Measurements from ENCODE around the gene CPXM2.

The CPXM2 gene

GRCh38 chr10:123788981-123789380, 102.6 kb downstream of the CPXM2 start:
- H3K4me3 ChIP-seq (ENCODE audit: low read depth in 1 of 2, low read length in 2 of 2), result no peak overlapping the region
- no peak overlapping the region for H3K27ac ChIP-seq (ENCODE audit: low read depth, low read length)
- H3K27me3 ChIP-seq (ENCODE audit: control insufficient read depth in 1 of 2, insufficient read depth in 2 of 2, low read length in 2 of 2), result no peaks in the 10 kb centered on the region
- H3K4me1 ChIP-seq (ENCODE audit: insufficient read depth, low read length), result peaks cover 4% of the 10 kb centered on the region
- no peak overlapping the region for H3K9ac ChIP-seq (ENCODE audit: low read length)
- no peaks in the 10 kb centered on the region for H3K9me3 ChIP-seq (ENCODE audit: low read length)
- peaks cover 35% of the 10 kb centered on the region for H3K36me3 ChIP-seq (ENCODE audit: insufficient read depth, low read length)

- peaks cover 13% of the 10 kb centered on the region for H3K4me1 ChIP-seq (ENCODE audit: insufficient read depth, low read length)
- no peak overlapping the region for H3K27ac ChIP-seq (ENCODE audit: low read depth, low read length)
- no peaks in the 10 kb centered on the region for H3K9me3 ChIP-seq (ENCODE audit: low read length)
- H3K9ac ChIP-seq (ENCODE audit: low read length), result no peak overlapping the region
- H3K27me3 ChIP-seq (ENCODE audit: control insufficient read depth in 1 of 2, insufficient read depth in 2 of 2, low read length in 2 of 2), result no peaks in the 10 kb centered on the region
- H3K4me3 ChIP-seq (ENCODE audit: low read depth in 1 of 2, low read length in 2 of 2), result no peak overlapping the region
- peaks cover 31% of the 10 kb centered on the region for H3K36me3 ChIP-seq (ENCODE audit: insufficient read depth, low read length)
Measured at GRCh38 chr10:123787566-123787965, 104.0 kb downstream of the CPXM2 start.

- Histone ChIP-seq H3K9me3 (ENCODE audit: low read length) (no peaks in the 10 kb centered on the region), H3K27me3 (ENCODE audit: control insufficient read depth in 1 of 2, insufficient read depth in 2 of 2, low read length in 2 of 2) (no peaks in the 10 kb centered on the region), H3K27ac (ENCODE audit: low read depth, low read length) (no peak overlapping the region), H3K4me3 (ENCODE audit: low read depth in 1 of 2, low read length in 2 of 2) (no peak overlapping the region), H3K36me3 (ENCODE audit: insufficient read depth, low read length) (peaks cover 27% of the 10 kb centered on the region), H3K9ac (ENCODE audit: low read length) (no peak overlapping the region), H3K4me1 (ENCODE audit: insufficient read depth, low read length) (peaks cover 13% of the 10 kb centered on the region)
Measured at GRCh38 chr10:123786896-123787295, 104.7 kb downstream of the CPXM2 start.

DNA sequence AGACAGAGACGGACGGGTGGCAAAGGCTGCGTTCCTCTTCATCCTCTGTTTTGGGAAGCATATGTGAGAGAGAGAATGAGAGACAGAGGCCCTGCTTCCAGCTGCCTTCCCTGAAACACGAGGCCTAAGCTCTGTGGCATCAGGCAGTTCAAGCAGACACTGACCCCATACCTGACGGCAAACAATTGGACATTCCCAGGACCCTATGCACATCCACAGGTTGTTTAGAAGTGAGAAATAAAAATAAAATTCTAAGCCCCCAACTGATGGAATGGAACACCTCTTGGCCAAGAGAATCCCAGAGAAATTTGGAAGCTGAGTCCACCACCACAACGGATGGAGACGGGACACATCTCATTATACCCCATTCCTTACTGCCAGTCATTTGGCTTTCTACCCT, 105.3 kb downstream of the CPXM2 start:
- Histone ChIP-seq H3K27ac (ENCODE audit: low read depth, low read length) (no peak overlapping the region), H3K9ac (ENCODE audit: low read length) (no peak overlapping the region), H3K9me3 (ENCODE audit: low read length) (no peaks in the 10 kb centered on the region), H3K27me3 (ENCODE audit: control insufficient read depth in 1 of 2, insufficient read depth in 2 of 2, low read length in 2 of 2) (no peaks in the 10 kb centered on the region), H3K4me3 (ENCODE audit: low read depth in 1 of 2, low read length in 2 of 2) (no peak overlapping the region), H3K36me3 (ENCODE audit: insufficient read depth, low read length) (peaks cover 23% of the 10 kb centered on the region), H3K4me1 (ENCODE audit: insufficient read depth, low read length) (peaks cover 13% of the 10 kb centered on the region)

DNA sequence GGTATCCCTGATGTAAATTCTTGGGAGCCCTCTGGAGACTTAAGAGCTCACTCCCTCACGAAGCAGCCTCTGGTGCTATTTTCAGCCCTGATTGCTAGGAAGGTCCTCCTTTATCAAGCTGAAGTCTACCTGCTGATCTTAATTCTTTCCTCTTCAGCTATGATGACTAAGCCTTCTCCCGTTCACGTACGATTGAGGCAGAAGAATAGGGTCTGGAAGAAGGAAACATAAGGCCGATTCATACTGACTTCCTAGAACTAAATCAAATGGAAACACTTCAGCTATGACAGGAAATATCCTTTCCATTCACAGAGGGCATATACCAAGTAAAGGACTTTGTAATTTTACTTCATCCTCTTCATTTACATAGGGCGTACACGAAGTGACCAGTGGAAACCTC, 107.0 kb downstream of the CPXM2 start:
- Histone ChIP-seq H3K36me3 (ENCODE audit: insufficient read depth, low read length) (peaks cover 23% of the 10 kb centered on the region), H3K9ac (ENCODE audit: low read length) (no peak overlapping the region), H3K27ac (ENCODE audit: low read depth, low read length) (no peak overlapping the region), H3K27me3 (ENCODE audit: control insufficient read depth in 1 of 2, insufficient read depth in 2 of 2, low read length in 2 of 2) (no peaks in the 10 kb centered on the region), H3K4me1 (ENCODE audit: insufficient read depth, low read length) (peaks cover 13% of the 10 kb centered on the region), H3K9me3 (ENCODE audit: low read length) (no peaks in the 10 kb centered on the region), H3K4me3 (ENCODE audit: low read depth in 1 of 2, low read length in 2 of 2) (no peak overlapping the region)

- Histone ChIP-seq H3K4me3 (ENCODE audit: low read depth in 1 of 2, low read length in 2 of 2) (no peak overlapping the region), H3K27ac (ENCODE audit: low read depth, low read length) (no peak overlapping the region), H3K9me3 (ENCODE audit: low read length) (no peaks in the 10 kb centered on the region), H3K9ac (ENCODE audit: low read length) (no peak overlapping the region), H3K4me1 (ENCODE audit: insufficient read depth, low read length) (peaks cover 16% of the 10 kb centered on the region), H3K27me3 (ENCODE audit: control insufficient read depth in 1 of 2, insufficient read depth in 2 of 2, low read length in 2 of 2) (no peaks in the 10 kb centered on the region), H3K36me3 (ENCODE audit: insufficient read depth, low read length) (peaks cover 20% of the 10 kb centered on the region)
Measured at GRCh38 chr10:123784216-123784615, 107.4 kb downstream of the CPXM2 start.

- Histone ChIP-seq H3K9me3 (ENCODE audit: low read length) (no peaks in the 10 kb centered on the region), H3K4me1 (ENCODE audit: insufficient read depth, low read length) (peaks cover 25% of the 10 kb centered on the region), H3K27me3 (ENCODE audit: control insufficient read depth in 1 of 2, insufficient read depth in 2 of 2, low read length in 2 of 2) (no peaks in the 10 kb centered on the region), H3K36me3 (ENCODE audit: insufficient read depth, low read length) (peaks cover 16% of the 10 kb centered on the region), H3K4me3 (ENCODE audit: low read depth in 1 of 2, low read length in 2 of 2) (no peak overlapping the region), H3K9ac (ENCODE audit: low read length) (no peak overlapping the region), H3K27ac (ENCODE audit: low read depth, low read length) (no peak overlapping the region)
Measured at GRCh38 chr10:123783296-123783695, 108.3 kb downstream of the CPXM2 start.

DNA sequence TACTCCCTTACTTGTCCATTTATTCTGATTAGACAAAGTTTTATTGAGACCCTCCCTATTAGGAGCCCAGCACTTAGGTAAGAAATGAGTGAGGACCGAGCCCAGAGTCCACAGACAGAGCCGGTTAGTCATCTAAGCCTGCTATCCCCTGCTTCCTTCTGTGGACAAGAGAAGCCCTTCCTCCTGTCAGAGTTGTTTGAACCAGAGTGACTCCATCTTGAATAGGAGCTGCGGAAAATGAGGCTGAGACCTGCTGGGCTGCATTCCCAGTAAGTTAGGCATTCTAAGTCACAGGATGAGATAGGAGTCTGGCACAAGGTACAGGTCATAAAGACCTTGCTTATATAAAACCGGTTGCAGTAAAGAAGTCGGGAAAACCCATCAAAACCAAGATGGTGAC, 109.1 kb downstream of the CPXM2 start:
- Histone ChIP-seq H3K27me3 (ENCODE audit: control insufficient read depth in 1 of 2, insufficient read depth in 2 of 2, low read length in 2 of 2) (no peaks in the 10 kb centered on the region), H3K9me3 (ENCODE audit: low read length) (no peaks in the 10 kb centered on the region), H3K4me3 (ENCODE audit: low read depth in 1 of 2, low read length in 2 of 2) (no peak overlapping the region), H3K27ac (ENCODE audit: low read depth, low read length) (no peak overlapping the region), H3K9ac (ENCODE audit: low read length) (no peak overlapping the region), H3K4me1 (ENCODE audit: insufficient read depth, low read length) (peaks cover 27% of the 10 kb centered on the region), H3K36me3 (ENCODE audit: insufficient read depth, low read length) (peaks cover 13% of the 10 kb centered on the region)

DNA sequence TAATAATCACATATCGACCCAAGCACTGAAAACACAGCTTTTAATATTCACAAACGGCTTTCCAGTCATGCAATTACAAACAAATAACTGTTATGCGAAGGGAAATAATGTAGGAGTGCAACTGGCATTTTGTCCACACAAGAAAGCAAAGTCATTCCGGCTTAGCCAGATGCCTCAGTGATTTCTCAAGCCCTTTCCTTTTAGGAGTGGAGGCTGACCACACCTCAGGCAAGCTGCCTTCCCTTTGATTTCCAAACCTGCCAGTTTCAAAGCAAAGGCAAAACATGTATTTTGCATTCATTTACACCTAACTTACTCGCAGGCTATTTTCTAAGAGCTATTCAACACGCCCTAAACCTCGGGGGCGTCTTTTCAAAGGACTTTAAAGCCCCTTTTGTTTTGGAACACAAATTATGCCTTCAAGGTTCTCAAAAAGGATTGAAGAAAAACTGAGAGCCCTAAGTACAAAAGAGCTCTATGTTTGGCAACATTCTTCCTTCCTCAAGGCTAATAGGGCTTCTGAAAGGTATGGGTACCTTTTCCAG, 109.6 kb downstream of the CPXM2 start:
- no peaks in the 10 kb centered on the region for H3K27me3 ChIP-seq (ENCODE audit: control insufficient read depth in 1 of 2, insufficient read depth in 2 of 2, low read length in 2 of 2)
- peaks cover 9% of the 10 kb centered on the region for H3K36me3 ChIP-seq (ENCODE audit: insufficient read depth, low read length)
- H3K27ac ChIP-seq (ENCODE audit: low read depth, low read length), result no peak overlapping the region
- no peaks in the 10 kb centered on the region for H3K9me3 ChIP-seq (ENCODE audit: low read length)
- H3K9ac ChIP-seq (ENCODE audit: low read length), result no peak overlapping the region
- no peak overlapping the region for H3K4me3 ChIP-seq (ENCODE audit: low read depth in 1 of 2, low read length in 2 of 2)
- peaks cover 27% of the 10 kb centered on the region for H3K4me1 ChIP-seq (ENCODE audit: insufficient read depth, low read length)

- no peaks in the 10 kb centered on the region for H3K27me3 ChIP-seq (ENCODE audit: control insufficient read depth in 1 of 2, insufficient read depth in 2 of 2, low read length in 2 of 2)
- H3K27ac ChIP-seq (ENCODE audit: low read depth, low read length), result no peak overlapping the region
Measured at GRCh38 chr10:123781324-123781900, 110.2 kb downstream of the CPXM2 start.

DNA sequence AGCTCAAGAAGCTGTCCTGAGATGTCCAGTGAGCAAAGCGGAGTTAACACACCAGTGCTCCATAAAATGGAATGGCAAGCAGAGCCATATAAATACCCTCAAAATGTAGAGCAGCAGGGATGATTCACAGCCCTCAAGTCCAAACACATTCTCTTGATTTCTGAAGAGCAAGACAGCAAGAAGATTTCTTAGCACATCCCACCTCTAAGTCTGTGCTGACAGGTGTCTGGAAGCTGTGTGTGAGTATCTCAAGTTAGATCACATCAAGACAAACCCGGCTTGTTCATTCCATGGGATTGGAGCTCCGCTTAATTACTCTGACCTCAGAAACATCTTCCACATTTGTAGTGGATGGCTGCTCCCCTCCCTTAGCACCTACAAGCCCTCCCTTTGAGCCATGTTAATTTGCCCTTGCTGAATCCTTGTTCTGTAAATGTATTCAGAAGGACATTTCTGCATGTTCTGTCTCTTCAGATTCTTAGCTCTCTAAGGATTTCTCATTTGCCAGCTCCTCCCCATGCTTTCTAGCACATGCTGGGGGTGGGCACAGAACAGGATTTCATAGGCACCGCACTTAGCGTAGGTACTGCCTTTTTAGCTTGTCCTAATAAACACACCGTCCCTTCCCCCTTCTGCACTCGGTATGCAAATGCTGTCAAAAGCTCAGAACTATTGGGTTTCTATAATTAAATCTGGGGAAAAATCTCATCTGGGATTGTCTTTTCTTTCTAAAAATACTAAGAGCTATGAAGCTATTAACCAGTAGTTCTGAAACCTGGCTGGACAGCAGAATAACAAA, 112.7 kb downstream of the CPXM2 start:
- H3K27ac ChIP-seq (ENCODE audit: low read depth, low read length), result peak overlapping the region; percentile 21
- H3K4me1 ChIP-seq (ENCODE audit: insufficient read depth, low read length), result peaks cover 23% of the 10 kb centered on the region
- H3K9me3 ChIP-seq (ENCODE audit: low read length), result no peaks in the 10 kb centered on the region
- peaks cover 3% of the 10 kb centered on the region for H3K36me3 ChIP-seq (ENCODE audit: insufficient read depth, low read length)
- no peak overlapping the region for H3K9ac ChIP-seq (ENCODE audit: low read length)
- H3K4me3 ChIP-seq (ENCODE audit: low read depth in 1 of 2, low read length in 2 of 2), result no peak overlapping the region
- no peaks in the 10 kb centered on the region for H3K27me3 ChIP-seq (ENCODE audit: control insufficient read depth in 1 of 2, insufficient read depth in 2 of 2, low read length in 2 of 2)

More at GRCh38 chr10:123781324-123781900, 110.2 kb downstream of the CPXM2 start:
- H3K36me3 ChIP-seq (ENCODE audit: insufficient read depth, low read length), result peaks cover 7% of the 10 kb centered on the region
- peaks cover 27% of the 10 kb centered on the region for H3K4me1 ChIP-seq (ENCODE audit: insufficient read depth, low read length)
- no peaks in the 10 kb centered on the region for H3K9me3 ChIP-seq (ENCODE audit: low read length)
- no peak overlapping the region for H3K9ac ChIP-seq (ENCODE audit: low read length)
- no peak overlapping the region for H3K4me3 ChIP-seq (ENCODE audit: low read depth in 1 of 2, low read length in 2 of 2)
